Stomach smooth muscle (tissue), 2 donors: ENCODE results near the gene TRAPPC12.

ENCODE experiments used
- H3K27ac ChIP-seq: one replicate; pipeline ENCODE4 v1.7.0; 2013; ENCODE audit warnings: mild to moderate bottlenecking, low read length, inconsistent platforms
- H3K27me3 ChIP-seq, 2 donors: one replicate each; pipeline ENCODE4 v1.7.0; 2013; ENCODE audit warnings: low read length in 2 of 2; ENCODE audit not compliant: insufficient read depth in 2 of 2, control insufficient read depth in 1 of 2
- H3K36me3 ChIP-seq, 2 donors: one replicate each; pipeline ENCODE4 v1.7.0; 2013; ENCODE audit warnings: low read length in 2 of 2; ENCODE audit not compliant: control insufficient read depth in 2 of 2, insufficient read depth in 2 of 2
- H3K4me1 ChIP-seq: one replicate; pipeline ENCODE4 v1.7.0; 2013; ENCODE audit warnings: low read length; ENCODE audit not compliant: control insufficient read depth, insufficient read depth
- H3K4me3 ChIP-seq, 2 donors: one replicate each; pipeline ENCODE4 v1.7.0; 2013; ENCODE audit warnings: low read length in 2 of 2
- H3K9ac ChIP-seq, 2 donors: one replicate each; pipeline ENCODE4 v1.7.0; 2013; ENCODE audit warnings: low read length in 2 of 2, mild to moderate bottlenecking in 1 of 2
- H3K9me3 ChIP-seq, 2 donors: one replicate each; pipeline ENCODE4 v1.7.0; 2013; ENCODE audit warnings: low read length in 2 of 2; ENCODE audit not compliant: control insufficient read depth in 2 of 2
- donor health status: healthy.
- donor health status: Pancreatic carcinoma.

The TRAPPC12 gene

GRCh38 chr2:3526871-3527270 is 147.4 kb downstream of the TRAPPC12 start:
- no peak overlapping the region for H3K27ac ChIP-seq
- no peak overlapping the region for H3K9ac ChIP-seq
- peaks cover 0 to 1% of the 10 kb centered on the region in 2 donors for H3K36me3 ChIP-seq
- H3K27me3 ChIP-seq, result no peaks in the 10 kb centered on the region
- H3K9me3 ChIP-seq, result no peaks in the 10 kb centered on the region
- peaks cover 25% of the 10 kb centered on the region for H3K4me1 ChIP-seq
- no peak overlapping the region for H3K4me3 ChIP-seq

- Histone ChIP-seq H3K36me3 (peaks cover 0 to 3% of the 10 kb centered on the region in 2 donors), H3K27ac (no peak overlapping the region), H3K9ac (no peak overlapping the region), H3K27me3 (no peaks in the 10 kb centered on the region), H3K9me3 (no peaks in the 10 kb centered on the region), H3K4me1 (peaks cover 26% of the 10 kb centered on the region), H3K4me3 (no peak overlapping the region)
Observed at GRCh38 chr2:3527886-3528785, 148.6 kb downstream of the TRAPPC12 start.
